Memory B cell (primary cell): ENCODE measurements around the gene PKP3.
"Not testable (repeated sequence)": the region's sequence is repeated elsewhere in the genome, so short reads cannot be mapped to it uniquely, and the experiment has no call there.

Source experiments
- ATAC-seq: fragments of 150-1000 bp; cut with Tn5 transposase; 2 replicates; pipeline ENCODE4 v1.10.0; 2021; ENCODE audit warnings: low read depth, mild to moderate bottlenecking, moderate library complexity
- DNase-seq, 2 donors: peaks; one replicate each; pipeline ENCODE4 v3.0.0; 2022; ENCODE audit warnings: low spot score in 2 of 2
- H3K27ac Mint-ChIP-seq: one replicate; pipeline ENCODE4 v1.8.0; 2022; ENCODE audit warnings: mild to moderate bottlenecking, moderate library complexity, mixed read lengths
- H3K27me3 Mint-ChIP-seq: one replicate; pipeline ENCODE4 v1.8.0; 2022; ENCODE audit warnings: mixed read lengths
- H3K36me3 Mint-ChIP-seq: one replicate; pipeline ENCODE4 v1.8.0; 2022; ENCODE audit warnings: mild to moderate bottlenecking, mixed read lengths
- H3K4me1 Mint-ChIP-seq: one replicate; pipeline ENCODE4 v1.8.0; 2022; ENCODE audit warnings: mixed read lengths
- H3K4me3 Mint-ChIP-seq: one replicate; pipeline ENCODE4 v1.8.0; 2022; ENCODE audit warnings: mild to moderate bottlenecking, moderate library complexity, mixed read lengths
- H3K9me3 Mint-ChIP-seq: one replicate; pipeline ENCODE4 v1.8.0; 2022; ENCODE audit warnings: mixed read lengths

The PKP3 gene

GRCh38 chr11:358129-358800, 35.7 kb upstream of the PKP3 start:
- Mint-ChIP-seq H3K36me3 (no peaks in the 10 kb centered on the region), H3K4me1 (peaks cover 11% of the 10 kb centered on the region), H3K27ac (no peak overlapping the region), H3K9me3 (peaks cover 7% of the 10 kb centered on the region), H3K4me3 (no peak overlapping the region), H3K27me3 (peaks cover 6% of the 10 kb centered on the region)
- DNase-seq = no peak
- no peak for ATAC-seq

- H3K36me3 Mint-ChIP-seq = no peaks in the 10 kb centered on the region
- peaks cover 7% of the 10 kb centered on the region for H3K9me3 Mint-ChIP-seq
- peaks cover 6% of the 10 kb centered on the region for H3K27me3 Mint-ChIP-seq
- H3K4me1 Mint-ChIP-seq = peaks cover 6% of the 10 kb centered on the region
- no peak for ATAC-seq
- no peak overlapping the region for H3K27ac Mint-ChIP-seq
- no peak for DNase-seq
- H3K4me3 Mint-ChIP-seq = no peak overlapping the region
Observed at GRCh38 chr11:359181-359714, 34.8 kb upstream of the PKP3 start.

- peaks cover 8% of the 10 kb centered on the region for H3K27me3 Mint-ChIP-seq
- no peak for ATAC-seq
- peaks cover 7% of the 10 kb centered on the region for H3K4me1 Mint-ChIP-seq
- H3K36me3 Mint-ChIP-seq = no peaks in the 10 kb centered on the region
- no peak overlapping the region for H3K27ac Mint-ChIP-seq
- no peak overlapping the region for H3K4me3 Mint-ChIP-seq
- no peak for DNase-seq
- H3K9me3 Mint-ChIP-seq = peaks cover 7% of the 10 kb centered on the region
Observed at GRCh38 chr11:360326-361280, 33.4 kb upstream of the PKP3 start.

- ATAC-seq = no peak
Observed at GRCh38 chr11:362642-363442, 31.2 kb upstream of the PKP3 start.

GRCh38 chr11:363443-363805, 30.6 kb upstream of the PKP3 start:
- H3K36me3 Mint-ChIP-seq, H3K9me3 Mint-ChIP-seq, H3K27ac Mint-ChIP-seq, DNase-seq, H3K4me3 Mint-ChIP-seq, ATAC-seq: not testable (repeated sequence)
- Mint-ChIP-seq H3K27me3 (peaks cover 20% of the 10 kb centered on the region), H3K4me1 (peaks cover 10% of the 10 kb centered on the region)

More at GRCh38 chr11:362642-363442, 31.2 kb upstream of the PKP3 start:
- Mint-ChIP-seq H3K9me3 (peaks cover 7% of the 10 kb centered on the region), H3K4me1 (peaks cover 7% of the 10 kb centered on the region), H3K27ac (no peak overlapping the region), H3K36me3 (no peaks in the 10 kb centered on the region), H3K4me3 (no peak overlapping the region), H3K27me3 (peaks cover 17% of the 10 kb centered on the region)
- no peak for DNase-seq

- Mint-ChIP-seq H3K27me3 (peaks cover 23% of the 10 kb centered on the region), H3K4me1 (peaks cover 13% of the 10 kb centered on the region), H3K9me3 (peaks cover 7% of the 10 kb centered on the region), H3K4me3 (no peak overlapping the region), H3K36me3 (peaks cover 2% of the 10 kb centered on the region), H3K27ac (no peak overlapping the region)
- ATAC-seq (peak; percentile 96), DNase-seq (peak; percentile 69 to 72)
Observed at GRCh38 chr11:363948-364761, 29.9 kb upstream of the PKP3 start.

GRCh38 chr11:364991-365725, 28.9 kb upstream of the PKP3 start:
- Mint-ChIP-seq H3K27ac (no peak overlapping the region), H3K4me1 (peaks cover 9% of the 10 kb centered on the region), H3K27me3 (peaks cover 17% of the 10 kb centered on the region), H3K36me3 (peaks cover 2% of the 10 kb centered on the region), H3K9me3 (no peaks in the 10 kb centered on the region), H3K4me3 (no peak overlapping the region)
- DNase-seq (no peak), ATAC-seq (no peak)

GRCh38 chr11:365831-366230, 28.2 kb upstream of the PKP3 start:
- Mint-ChIP-seq H3K4me1 (peaks cover 9% of the 10 kb centered on the region), H3K4me3 (no peak overlapping the region), H3K27ac (no peak overlapping the region), H3K9me3 (no peaks in the 10 kb centered on the region), H3K27me3 (peaks cover 18% of the 10 kb centered on the region), H3K36me3 (peaks cover 2% of the 10 kb centered on the region)
- no peak for ATAC-seq
- DNase-seq = no peak

- Mint-ChIP-seq H3K9me3 (no peaks in the 10 kb centered on the region), H3K36me3 (peaks cover 2% of the 10 kb centered on the region), H3K4me1 (peaks cover 9% of the 10 kb centered on the region), H3K27ac (no peak overlapping the region), H3K27me3 (peaks cover 27% of the 10 kb centered on the region), H3K4me3 (peak overlapping the region; percentile 74)
- DNase-seq = no peak
- ATAC-seq = no peak
Observed at GRCh38 chr11:367956-368413, 26.0 kb upstream of the PKP3 start.

GRCh38 chr11:368414-369335, 25.3 kb upstream of the PKP3 start:
- DNase-seq = no peak
- H3K27ac Mint-ChIP-seq = no peak overlapping the region

GRCh38 chr11:369336-370018, 24.5 kb upstream of the PKP3 start, which contains the start of gene B4GALNT4:
B4GALNT4 (plus strand) TSS chr11:369499; CDS start chr11:369804, 305 bp downstream.
- H3K4me3 Mint-ChIP-seq = peak within 1 kb of the TSS; percentile 74
- no peak within 1 kb of the TSS for H3K27ac Mint-ChIP-seq
- DNase-seq = no peak
- H3K36me3 Mint-ChIP-seq = peaks cover 2% of the 10 kb centered on the region
- H3K27me3 Mint-ChIP-seq = peaks cover 27% of the 10 kb centered on the region
- no peaks in the 10 kb centered on the region for H3K9me3 Mint-ChIP-seq
- peaks cover 7% of the 10 kb centered on the region for H3K4me1 Mint-ChIP-seq
- peak; percentile 51 for ATAC-seq

More at GRCh38 chr11:368414-369335, 25.3 kb upstream of the PKP3 start:
- ATAC-seq = no peak
- peaks cover 2% of the 10 kb centered on the region for H3K36me3 Mint-ChIP-seq
- H3K27me3 Mint-ChIP-seq = peaks cover 27% of the 10 kb centered on the region
- H3K4me3 Mint-ChIP-seq = peak overlapping the region; percentile 74
- H3K9me3 Mint-ChIP-seq = no peaks in the 10 kb centered on the region
- H3K4me1 Mint-ChIP-seq = peaks cover 9% of the 10 kb centered on the region
